Peyer's patch (tissue), 4 donors: ENCODE measurements around the gene LINGO3.

Experiments
- POLR2A ChIP-seq, 2 donors: fragments of 450-650 bp; IDR thresholded peaks; one replicate each; pipeline ENCODE4 v1.5.1; 2017; ENCODE audit warnings: antibody characterized with exemption in 2 of 2, mild to moderate bottlenecking in 2 of 2, moderate library complexity in 2 of 2
- TF ChIP-seq, protein P1 (sequence below), 6 experiments: fragments of 450-650 bp in 4 of 6; fragments of 200-600 bp in 2 of 6; sonication (generic) in 1 of 6; IDR thresholded peaks; one replicate each; pipeline ENCODE4 v1.5.1; 2017 to 2019; ENCODE audit warnings: antibody characterized with exemption in 6 of 6, mild to moderate bottlenecking in 3 of 6, moderate library complexity in 1 of 6

DNA sequence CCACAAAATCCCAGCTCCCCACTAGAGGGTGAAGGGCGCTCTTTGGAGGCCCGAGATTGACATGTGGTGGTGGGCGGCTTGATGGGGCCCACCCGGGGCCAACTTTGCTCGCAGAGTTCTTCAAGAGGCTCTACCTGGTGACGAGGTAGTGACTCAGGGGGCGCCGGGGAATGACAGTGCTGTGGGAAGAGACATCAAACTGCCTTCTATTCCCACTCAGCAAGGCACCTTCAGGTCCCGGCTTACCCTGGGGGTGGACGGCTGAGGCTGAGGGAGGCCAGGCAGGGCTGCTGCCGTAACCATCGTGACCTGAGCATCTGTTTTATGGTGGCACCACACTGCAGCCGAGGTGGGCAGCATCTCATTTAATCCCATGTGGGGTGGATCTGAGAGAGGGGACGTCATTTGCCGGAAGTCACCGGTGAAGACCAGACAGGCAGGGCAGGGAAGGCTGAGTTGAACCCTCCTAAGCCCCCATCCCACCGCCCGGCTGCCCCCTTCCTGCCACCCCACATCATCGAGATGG is 1.6 kb downstream of the LINGO3 start:
- TF ChIP-seq, protein P1, sequence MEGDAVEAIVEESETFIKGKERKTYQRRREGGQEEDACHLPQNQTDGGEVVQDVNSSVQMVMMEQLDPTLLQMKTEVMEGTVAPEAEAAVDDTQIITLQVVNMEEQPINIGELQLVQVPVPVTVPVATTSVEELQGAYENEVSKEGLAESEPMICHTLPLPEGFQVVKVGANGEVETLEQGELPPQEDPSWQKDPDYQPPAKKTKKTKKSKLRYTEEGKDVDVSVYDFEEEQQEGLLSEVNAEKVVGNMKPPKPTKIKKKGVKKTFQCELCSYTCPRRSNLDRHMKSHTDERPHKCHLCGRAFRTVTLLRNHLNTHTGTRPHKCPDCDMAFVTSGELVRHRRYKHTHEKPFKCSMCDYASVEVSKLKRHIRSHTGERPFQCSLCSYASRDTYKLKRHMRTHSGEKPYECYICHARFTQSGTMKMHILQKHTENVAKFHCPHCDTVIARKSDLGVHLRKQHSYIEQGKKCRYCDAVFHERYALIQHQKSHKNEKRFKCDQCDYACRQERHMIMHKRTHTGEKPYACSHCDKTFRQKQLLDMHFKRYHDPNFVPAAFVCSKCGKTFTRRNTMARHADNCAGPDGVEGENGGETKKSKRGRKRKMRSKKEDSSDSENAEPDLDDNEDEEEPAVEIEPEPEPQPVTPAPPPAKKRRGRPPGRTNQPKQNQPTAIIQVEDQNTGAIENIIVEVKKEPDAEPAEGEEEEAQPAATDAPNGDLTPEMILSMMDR (IDR thresholded peaks at IDR 0.05) = no peak
- TF ChIP-seq POLR2A (IDR thresholded peaks at IDR 0.05) = no peak
